Kidney glomerular epithelial cell (primary cell): ENCODE measurements around the gene OR6Q1.
A peak's percentile ranks its signal among the peaks of the same experiment; 100 is the strongest.
"Not testable (repeated sequence)": the region's sequence is repeated elsewhere in the genome, so short reads cannot be mapped to it uniquely, and the experiment has no call there.

Source experiments
- DNase-seq: peaks from one replicate; lab custom pipeline; 2025; lab: John Stamatoyannopoulos, UW

The OR6Q1 gene

GRCh38 chr11:58030653-58031052 is at the start of gene OR6Q1:
OR6Q1 (plus strand) TSS chr11:58030953; CDS start chr11:58030953, 0 bp downstream.
- DNase-seq = no peak

DNA sequence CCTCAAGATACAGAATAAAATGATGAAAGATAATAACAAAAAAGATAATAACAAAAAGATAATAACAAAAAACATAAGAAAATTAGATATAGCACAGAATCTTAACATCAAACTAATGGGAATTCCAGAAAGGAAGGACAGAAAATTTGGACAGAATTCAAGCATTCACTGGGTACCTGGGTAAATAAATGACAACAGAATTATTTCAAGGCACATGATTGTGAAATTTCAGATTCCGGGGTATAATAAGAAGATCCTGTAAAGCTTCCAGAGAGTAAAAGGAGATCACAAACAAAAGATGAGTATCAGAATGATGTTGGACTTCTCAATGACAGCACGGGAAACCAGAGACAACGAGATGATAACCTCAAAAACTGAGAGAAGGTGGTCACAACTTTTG is 49.2 kb upstream of the OR6Q1 start:
- DNase-seq = no peak

DNA sequence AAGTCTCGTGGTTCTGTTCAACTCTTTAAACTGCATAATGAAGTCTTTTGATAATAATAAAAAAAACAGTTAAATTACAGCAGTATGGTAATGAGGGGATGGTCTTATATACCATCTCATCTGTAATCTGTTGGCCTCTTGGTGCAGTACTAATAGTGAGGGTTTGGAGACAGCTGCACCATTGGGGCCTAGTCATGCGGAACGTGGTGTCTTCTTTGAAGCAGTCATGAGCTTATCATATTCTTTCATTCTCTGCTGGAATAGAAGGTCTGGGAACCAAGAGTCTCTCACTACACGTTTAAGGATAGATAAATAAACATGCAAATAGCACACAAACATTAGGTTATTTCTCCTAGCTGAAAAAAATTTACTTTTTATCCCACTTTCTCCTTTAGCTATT is 48.0 kb upstream of the OR6Q1 start:
- peak; percentile 10 for DNase-seq

- no peak for DNase-seq
These were observed 47.6 kb upstream of the OR6Q1 start for GRCh38 chr11:57983191-57983590.

GRCh38 chr11:57999523-57999922 is 31.2 kb upstream of the OR6Q1 start:
- DNase-seq = not testable (repeated sequence)

DNA sequence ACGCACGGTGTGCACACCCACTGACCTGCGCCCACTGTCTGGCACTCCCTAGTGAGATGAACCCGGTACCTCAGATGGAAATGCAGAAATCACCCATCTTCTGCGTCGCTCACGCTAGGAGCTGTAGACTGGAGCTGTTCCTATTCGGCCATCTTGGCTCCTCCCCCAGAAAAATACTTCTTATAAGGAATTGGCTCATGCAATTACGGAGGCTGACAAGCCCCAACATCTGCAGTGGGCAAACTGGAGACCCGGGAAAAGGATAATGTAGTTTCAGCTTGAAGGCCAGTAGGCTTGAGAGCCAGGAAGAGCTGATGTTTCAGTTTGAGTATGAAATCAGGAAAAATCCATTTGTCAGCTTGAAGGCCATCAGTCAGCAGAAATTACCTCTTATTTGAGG is 30.7 kb upstream of the OR6Q1 start:
- DNase-seq = not testable (repeated sequence)

DNA sequence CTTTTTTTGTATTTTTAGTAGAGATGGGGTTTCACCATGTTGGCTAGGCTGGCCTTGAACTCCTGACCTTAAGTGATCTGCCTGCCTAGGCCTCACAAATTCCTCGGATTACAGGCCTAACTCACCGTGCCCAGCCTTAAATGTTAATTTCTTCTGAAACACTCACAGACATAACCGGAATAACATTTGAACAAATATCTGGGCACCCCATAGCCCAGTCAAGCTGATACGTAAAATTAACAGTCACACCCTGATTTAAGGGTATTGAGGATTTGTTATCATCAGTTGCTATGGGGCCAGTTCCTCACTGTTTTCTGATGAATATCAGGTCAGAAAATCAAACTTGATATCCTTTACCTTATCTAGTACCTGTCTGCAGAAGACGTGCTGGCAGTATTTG is 30.1 kb upstream of the OR6Q1 start:
- no peak for DNase-seq

DNA sequence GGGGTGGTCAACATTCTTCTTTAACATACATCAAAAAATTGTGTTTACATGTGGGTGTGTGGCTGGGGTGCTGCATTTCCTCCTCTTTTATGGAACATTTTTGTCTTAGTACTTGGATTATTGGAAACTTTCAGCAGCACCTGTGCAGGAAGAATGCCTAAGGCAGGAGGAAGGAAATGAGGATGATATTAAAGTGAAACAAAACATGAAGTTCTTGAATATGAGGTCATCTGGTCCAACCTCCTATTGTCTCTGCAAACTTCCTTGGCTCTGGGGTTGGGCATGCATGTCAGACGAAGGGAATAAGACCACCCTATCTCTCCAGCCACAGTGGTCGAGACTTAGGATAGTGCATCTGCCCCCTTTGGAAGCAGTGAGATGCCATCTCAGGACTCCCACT is 27.7 kb upstream of the OR6Q1 start:
- DNase-seq = no peak

DNA sequence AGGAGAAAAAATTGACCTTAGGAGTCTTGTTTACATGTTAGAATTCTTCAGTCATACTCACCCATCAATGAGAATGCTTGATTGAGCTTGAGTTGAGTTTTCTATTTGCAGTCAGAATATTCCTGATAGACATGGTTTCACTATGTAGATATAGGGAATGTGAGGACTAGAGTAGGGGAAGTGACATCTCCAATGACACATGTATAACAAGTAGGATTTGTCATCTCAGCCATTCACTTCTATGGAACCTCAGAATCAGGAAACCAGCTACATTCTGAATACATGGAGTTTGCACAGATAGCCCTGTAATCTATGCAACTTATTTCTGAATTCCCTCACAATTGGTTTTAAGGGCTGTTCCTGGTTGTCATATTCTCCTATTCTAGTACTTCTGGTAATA is 27.2 kb upstream of the OR6Q1 start:
- DNase-seq = no peak

GRCh38 chr11:58004664-58005063 is 26.1 kb upstream of the OR6Q1 start:
- DNase-seq = no peak

GRCh38 chr11:58006940-58007339 is 23.8 kb upstream of the OR6Q1 start:
- DNase-seq = peak; percentile 30

DNA sequence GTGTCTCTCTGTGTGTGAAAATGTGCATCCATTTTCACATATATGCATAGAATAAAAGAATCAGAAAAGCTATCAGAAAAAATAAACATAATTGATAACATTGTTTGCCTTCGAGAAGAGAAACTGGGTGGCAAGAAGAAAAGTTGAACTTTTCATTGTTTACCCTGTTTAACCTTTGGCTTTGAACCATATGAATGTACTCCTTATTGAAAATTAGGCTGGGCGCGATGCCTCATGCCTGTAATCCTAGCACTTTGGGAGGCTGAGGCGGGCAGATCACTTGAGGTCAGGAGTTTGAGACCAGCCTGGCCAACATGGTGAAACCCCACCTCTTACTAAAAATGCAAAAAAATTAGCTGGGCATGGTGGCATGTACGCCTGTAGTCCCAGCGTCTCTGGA is 19.0 kb upstream of the OR6Q1 start:
- no peak for DNase-seq

DNA sequence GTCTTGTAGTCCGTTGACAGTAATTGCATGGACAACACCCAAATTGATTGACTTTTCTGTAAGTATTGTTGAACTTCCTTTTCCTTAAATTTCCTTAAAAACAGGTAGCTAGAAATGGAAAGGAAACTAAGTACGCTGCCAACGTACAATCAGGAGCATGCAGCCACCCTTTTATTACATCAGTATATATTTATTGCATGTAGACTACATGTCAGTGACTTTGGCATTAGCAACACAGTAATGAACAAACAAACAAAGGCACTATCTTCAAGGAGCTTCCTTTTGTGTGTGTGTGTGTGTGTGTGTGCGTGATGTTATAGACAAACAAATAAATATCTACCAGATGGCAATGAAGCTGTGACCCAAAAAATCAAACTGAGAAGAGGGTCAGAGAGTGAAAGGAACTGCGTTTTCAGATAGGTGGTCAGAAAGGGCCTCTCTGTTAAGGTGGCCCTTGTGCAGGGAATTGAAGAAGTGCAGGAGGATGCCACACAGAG is 7.3 kb upstream of the OR6Q1 start, which contains the start of gene OR9Q1:
TSS of gene OR9Q1 (plus strand) at position 447 of the 497 bp plus-strand sequence. CDS start 155,564 bp downstream, outside the sequence.
- no peak for DNase-seq

DNA sequence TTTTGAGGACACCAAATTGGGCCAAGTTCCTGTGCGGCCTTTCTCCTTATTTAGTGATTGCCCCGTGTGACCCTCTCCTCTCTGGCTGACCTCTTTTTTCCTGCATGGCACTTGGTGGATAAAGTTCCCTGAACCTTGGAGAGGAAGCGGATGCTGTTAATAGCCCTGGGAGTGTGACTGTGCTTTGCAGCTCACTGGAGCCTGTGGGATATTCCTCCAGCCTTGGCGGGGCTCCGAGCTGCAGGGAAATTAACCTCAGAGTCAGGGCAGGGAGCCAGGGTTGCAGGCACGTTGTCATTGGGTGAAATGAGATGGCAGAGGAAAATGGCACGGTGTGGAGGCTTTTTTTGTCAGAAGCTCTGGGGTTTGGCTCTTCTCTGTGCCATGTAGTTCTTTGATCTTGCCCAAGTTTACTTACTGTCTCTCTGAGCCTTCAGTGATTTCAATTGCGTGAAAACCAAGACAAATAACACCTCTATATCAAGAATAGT is 6.1 kb upstream of the OR6Q1 start:
- DNase-seq = peak; percentile 74

DNA sequence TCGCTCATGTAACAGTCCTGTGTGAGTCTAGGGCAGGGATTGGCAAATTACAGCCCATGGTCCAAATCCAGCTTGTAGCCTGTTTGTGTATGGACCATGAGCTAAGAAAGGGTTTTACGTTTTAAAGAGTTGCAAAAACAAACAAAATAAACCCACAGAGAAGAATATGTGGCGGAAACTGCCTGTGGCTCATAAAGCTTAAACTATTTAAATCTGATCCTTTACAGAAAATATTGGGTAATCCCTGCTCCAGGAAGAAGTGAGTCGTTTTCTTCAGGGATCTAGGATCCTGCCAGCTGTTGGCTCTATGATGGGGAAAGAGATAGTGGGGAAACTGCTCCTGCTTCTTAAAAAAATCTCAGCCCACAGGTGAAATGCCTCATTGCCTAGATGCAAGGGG is 3.4 kb upstream of the OR6Q1 start:
- DNase-seq = no peak

DNA sequence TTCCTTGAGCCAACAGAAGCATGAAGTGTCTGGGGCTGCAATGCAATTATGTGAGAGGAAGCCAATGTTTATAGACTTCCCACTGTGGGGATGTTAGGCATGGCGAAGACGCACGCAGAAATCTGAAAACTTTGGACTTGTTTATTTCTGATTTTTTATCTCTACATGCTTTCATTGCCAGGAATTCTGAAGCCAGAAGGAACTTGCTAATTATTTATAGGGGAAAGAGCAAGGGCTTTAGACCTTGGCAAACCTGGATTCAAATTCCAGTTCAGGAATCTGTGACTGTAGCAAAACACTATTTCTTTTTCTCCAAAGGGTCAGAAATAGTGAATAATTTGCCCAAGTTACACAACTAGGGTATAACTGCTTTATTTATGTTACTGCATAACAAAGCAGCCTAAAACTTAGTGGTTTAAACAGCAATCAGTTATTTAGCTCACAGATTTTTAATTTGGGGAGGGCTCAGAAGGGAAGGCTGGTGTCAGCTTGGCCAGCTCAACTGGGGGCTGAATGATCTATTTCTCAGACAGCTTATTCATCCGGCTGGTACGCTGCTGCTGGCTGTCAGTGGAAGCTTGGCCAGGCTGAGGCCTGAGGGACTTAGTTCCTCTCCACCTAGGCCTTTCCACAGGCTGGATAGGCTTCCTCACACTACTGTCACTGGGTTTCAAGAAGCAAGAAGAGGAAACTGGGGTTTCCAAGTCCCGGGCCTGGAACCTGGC is 1.9 kb upstream of the OR6Q1 start:
- DNase-seq = peak; percentile 60

GRCh38 chr11:58034471-58034870 is 3.7 kb downstream of the OR6Q1 start:
- no peak for DNase-seq

DNA sequence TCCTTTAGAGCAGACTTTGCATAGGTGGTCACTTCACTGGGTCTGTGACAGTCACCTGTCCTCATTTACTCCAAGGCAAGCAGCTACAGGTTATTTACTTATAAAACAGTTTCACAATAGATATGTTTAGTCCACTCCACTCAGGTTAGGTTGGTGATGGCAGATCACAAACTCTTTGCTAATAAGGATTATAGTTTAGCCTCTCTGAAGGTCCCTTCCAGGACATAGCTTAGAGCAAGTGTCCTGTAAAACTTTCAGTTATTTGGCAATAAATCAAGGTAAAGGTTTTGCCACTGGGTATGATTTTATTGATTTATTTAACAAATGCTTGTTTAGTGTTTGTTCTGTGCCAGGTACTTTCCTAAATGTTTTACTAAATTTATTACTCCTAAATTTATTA is 8.8 kb downstream of the OR6Q1 start:
- DNase-seq = no peak

- no peak for DNase-seq
These were observed 12.6 kb downstream of the OR6Q1 start for GRCh38 chr11:58043379-58043778.

GRCh38 chr11:58046231-58046630 is 15.5 kb downstream of the OR6Q1 start:
- no peak for DNase-seq

GRCh38 chr11:58047818-58048217 is 17.1 kb downstream of the OR6Q1 start:
- DNase-seq = no peak

DNA sequence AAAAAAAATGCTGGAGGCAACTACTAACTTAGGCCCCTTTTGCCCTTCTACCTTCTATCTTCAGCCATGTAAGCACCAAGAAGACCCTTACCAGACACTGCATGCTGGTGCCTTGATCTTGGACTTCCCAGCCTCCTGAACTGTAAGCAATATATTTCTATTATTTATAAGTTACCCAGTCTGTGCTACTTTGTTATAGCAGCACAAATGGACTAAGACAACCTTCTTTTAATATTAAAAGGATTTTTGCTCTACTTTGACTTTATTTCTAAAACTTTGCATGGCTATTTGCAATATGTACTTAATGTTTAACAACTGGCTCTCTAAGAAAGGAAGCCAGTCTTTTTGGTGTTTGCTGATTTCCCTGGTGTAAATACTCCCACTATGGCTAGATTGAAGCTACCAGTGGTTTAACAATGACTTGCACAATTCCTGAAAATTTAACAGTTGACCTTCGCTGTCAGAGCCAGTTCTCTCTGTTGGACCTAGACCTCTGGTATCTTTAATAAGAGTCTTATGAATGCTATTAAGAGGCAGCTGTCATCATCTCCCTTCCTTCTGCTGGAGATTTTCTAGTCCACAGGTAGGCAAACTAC is 25.2 kb downstream of the OR6Q1 start:
- no peak for DNase-seq

DNA sequence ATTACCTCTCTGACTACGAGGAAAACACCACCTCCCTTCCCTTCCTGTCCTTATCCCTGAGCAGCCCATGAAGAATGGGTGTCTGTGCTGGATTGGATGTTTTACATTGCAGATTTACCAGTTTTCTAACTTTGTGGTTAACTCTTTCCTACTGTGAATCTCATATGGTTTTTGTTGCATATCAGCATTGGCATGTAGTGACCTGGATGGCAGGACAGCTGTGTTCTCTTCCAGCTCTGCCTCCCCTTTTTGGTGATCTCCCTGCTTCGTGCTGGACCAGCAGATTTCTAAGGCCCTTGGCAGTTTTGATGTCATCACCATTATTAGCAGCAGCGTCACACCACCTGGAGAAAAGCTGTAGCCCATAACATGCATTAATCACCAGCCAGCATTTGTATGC is 26.7 kb downstream of the OR6Q1 start:
- no peak for DNase-seq
